HG02943 (cell line): ENCODE measurements around the gene RBM47.
"Not testable (repeated sequence)": the region's sequence is repeated elsewhere in the genome, so short reads cannot be mapped to it uniquely, and the experiment has no call there.

Experiments used
- ATAC-seq: cut with Tn5 transposase; IDR thresholded peaks from one replicate; pipeline ENCODE4 v1.9.1; 2021; ENCODE audit warnings: mild to moderate bottlenecking, low read depth, moderate library complexity; ENCODE audit not compliant: unreplicated experiment

Gene RBM47

DNA sequence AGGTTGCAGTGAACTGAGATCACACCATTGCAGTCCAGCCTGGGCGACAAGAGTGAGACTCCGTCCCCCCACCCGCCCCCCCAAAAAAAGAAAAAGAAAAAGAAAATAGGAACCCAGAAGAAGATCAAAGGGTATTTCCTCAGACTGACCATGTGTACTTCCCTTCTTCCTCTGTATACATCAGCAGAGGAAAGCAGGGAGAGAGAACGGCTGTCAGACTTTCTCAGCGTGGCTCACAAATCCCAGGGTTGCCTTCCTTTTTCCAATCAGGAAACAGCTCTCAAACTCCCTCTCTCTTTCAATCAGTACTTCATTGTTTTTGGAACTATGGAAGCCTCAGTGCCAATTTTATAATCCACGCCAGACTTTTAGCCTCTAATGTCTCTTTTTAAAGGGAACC, 235.4 kb downstream of the RBM47 start:
- ATAC-seq, result no peak

DNA sequence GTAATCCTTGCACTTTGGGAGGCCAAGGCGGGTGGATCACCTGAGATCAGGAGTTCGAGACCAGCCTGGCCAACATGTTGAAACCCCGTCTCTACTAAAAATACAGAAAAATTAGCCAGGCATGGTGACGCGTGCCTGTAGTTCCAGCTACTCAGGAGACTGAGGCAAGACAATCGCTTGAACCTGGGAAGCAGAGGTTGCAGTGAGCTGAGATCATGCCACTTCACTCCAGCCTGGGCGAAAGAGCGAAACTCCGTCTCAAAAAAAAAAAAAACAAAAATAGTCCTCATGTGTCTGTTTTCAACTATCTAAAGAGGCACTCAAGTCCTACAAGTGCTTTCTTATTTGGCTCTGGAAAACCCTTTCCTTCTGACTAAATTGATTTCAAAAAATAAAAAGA, 237.4 kb downstream of the RBM47 start:
- not testable (repeated sequence) for ATAC-seq

- ATAC-seq, result no peak
Observed at GRCh38 chr4:40389986-40390385, 239.7 kb downstream of the RBM47 start.

- ATAC-seq, result no peak
Observed at GRCh38 chr4:40388239-40388638, 241.4 kb downstream of the RBM47 start.

- ATAC-seq, result no peak
Observed at GRCh38 chr4:40380647-40381046, 249.0 kb downstream of the RBM47 start.

DNA sequence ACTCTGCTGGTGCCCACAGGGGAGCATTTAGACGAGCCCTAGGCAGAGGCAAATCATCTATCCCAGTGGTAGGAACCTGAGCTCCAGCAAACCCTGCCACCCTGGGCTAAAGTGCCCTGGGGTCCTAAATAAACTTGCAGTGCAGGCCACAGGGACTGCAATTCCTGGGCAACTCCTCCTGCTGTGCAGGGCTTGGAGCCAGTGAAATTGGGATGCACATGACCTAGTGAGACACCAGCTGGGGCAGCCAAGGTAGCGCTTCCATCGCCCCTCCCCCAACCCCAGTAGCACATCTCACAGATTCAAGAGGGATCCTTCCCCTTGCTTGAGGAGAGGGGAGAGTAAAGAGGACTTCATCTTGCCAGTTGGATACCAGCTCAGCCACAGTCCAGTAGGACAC, 250.4 kb downstream of the RBM47 start:
- ATAC-seq, result no peak

GRCh38 chr4:40378619-40379018, 251.0 kb downstream of the RBM47 start:
- ATAC-seq, result no peak

- no peak for ATAC-seq
Observed at GRCh38 chr4:40377512-40378365, 251.9 kb downstream of the RBM47 start.

GRCh38 chr4:40375620-40376019, 254.0 kb downstream of the RBM47 start:
- ATAC-seq, result no peak

DNA sequence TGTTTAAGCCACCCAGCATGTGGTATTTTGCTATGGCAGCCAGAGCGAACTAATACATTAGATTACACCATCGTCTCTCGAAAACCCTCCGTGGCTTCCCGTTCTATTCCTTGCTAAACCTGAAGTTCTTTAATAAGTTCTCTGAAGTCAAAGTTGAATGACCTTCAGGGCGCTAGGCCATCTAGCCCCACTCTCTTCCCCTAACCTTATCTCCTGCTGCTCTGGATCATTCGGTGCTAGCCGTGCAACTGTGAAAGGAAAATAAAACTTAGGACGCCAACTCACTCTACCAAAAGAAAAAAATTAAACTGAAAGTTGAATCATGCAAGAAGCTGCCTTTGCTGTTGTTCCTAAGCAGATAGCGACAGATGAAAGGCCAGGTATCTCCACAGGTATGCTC, 254.6 kb downstream of the RBM47 start:
- no peak for ATAC-seq

DNA sequence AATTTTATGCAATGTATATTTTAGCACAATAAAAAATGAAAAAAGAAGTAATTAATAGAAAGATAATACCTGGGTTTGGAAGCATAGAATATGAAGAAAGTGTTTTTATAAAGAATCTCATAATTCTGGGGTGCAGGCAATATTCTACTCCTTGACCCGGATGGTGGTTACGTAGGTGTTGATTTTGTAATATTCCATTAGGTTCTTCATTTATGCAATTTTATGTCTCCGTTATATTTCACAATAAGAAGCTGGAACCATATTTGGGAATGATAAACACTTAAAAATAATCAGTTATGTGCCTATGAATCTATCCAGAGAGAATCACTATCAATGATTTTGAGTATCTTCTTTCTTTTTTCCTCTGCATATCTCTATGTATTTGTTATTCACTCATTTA, 256.0 kb downstream of the RBM47 start:
- no peak for ATAC-seq
